Esophagus (tissue), 2 donors: Measurements from ENCODE around the gene CABLES1. TPM values are rescaled to one million over a fixed set of nuclear protein-coding genes. Genes with fewer than 3 reads are reported as not detected.

Source experiments
- H3K27ac ChIP-seq, 2 donors: one replicate each; pipeline ENCODE4 v1.5.1; 2013; ENCODE audit warnings: low read depth in 2 of 2, mild to moderate bottlenecking in 2 of 2, inconsistent platforms in 1 of 2, low read length in 1 of 2, moderate library complexity in 1 of 2
- H3K27me3 ChIP-seq, 2 donors: one replicate each; pipeline ENCODE4 v1.6.1; 2013; ENCODE audit warnings: low read length in 2 of 2, control low read depth in 1 of 2, mild to moderate bottlenecking in 1 of 2; ENCODE audit not compliant: insufficient read depth in 2 of 2, control insufficient read depth in 1 of 2
- H3K36me3 ChIP-seq, 2 donors: one replicate each; pipeline ENCODE4 v1.6.1; 2013; ENCODE audit warnings: low read length in 1 of 2; ENCODE audit not compliant: control insufficient read depth in 2 of 2, insufficient read depth in 2 of 2
- H3K4me1 ChIP-seq, 2 donors: one replicate each; pipeline ENCODE4 v1.6.1; 2013; ENCODE audit warnings: low read length in 1 of 2; ENCODE audit not compliant: control insufficient read depth in 2 of 2, insufficient read depth in 2 of 2
- H3K4me3 ChIP-seq, 2 donors: one replicate each; pipeline ENCODE4 v1.5.1; 2013; ENCODE audit warnings: low read length in 2 of 2, mild to moderate bottlenecking in 2 of 2, low read depth in 1 of 2, moderate library complexity in 1 of 2
- H3K9me3 ChIP-seq, 2 donors: one replicate each; pipeline ENCODE4 v1.6.1; 2013; ENCODE audit warnings: mild to moderate bottlenecking in 2 of 2, low read depth in 1 of 2, low read length in 1 of 2, moderate library complexity in 1 of 2; ENCODE audit not compliant: control insufficient read depth in 2 of 2, insufficient read depth in 1 of 2
- WGBS, 2 donors: extraction: QIAGEN DNeasy Blood & Tissue Kit; methylation state at CpG; one replicate each; pipeline ENCODE4 v1.1.7; 2013; 5-methylcytosine and 5-hydroxymethylcytosine counted together
- polyA plus RNA-seq, 2 donors: library from polyadenylated mRNA; stranded (reverse); fragments of 200-250 nt; gene quantifications; one replicate each; pipeline ENCODE4 v1.2.3, GENCODE V29; 2013
- donor health status: healthy with polysubstance abuse.
- donor health status: Bipolar disorder and iron deficiency.

CABLES1 gene
- polyA plus RNA-seq, 2 donors, result 3.8 to 10.0 TPM

DNA sequence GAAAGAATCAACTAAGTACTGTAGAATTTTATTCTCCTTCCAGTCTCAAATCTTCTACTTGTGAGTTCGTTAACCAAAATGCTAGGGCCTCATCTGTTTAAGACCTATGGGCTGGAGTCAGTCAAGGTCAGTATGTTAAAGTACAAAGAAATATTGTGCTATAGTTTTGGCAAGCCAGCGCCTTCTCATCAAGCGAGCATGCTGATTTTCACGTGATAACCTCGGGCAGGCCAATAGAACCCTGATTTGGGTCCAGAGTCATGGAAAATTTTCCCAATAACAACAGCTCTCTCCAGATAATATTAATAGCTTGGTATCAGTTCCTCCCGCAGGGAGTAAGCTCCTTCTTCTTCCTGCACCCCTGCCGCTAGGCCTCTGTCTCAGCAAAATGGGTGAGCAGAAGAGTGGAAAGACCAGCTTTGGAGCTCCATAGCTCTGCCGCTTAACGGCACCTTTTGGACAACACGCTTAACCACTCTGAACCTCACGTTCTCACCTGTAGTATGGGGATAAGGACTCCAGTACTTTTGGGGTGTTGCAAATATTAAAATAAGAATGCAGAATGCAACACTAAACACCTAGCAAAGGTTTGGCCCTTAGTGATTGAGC lies 11.7 kb downstream of the CABLES1 start:
- Histone ChIP-seq H3K36me3 (no peaks in the 10 kb centered on the region), H3K9me3 (no peaks in the 10 kb centered on the region), H3K27me3 (no peaks in the 10 kb centered on the region), H3K4me1 (peaks cover 9 to 18% of the 10 kb centered on the region in 2 donors), H3K27ac (no peak overlapping the region), H3K4me3 (no peak overlapping the region)
- WGBS, 2 donors, result 77 to 91% methylated on average over 11 of the region's 11 CpGs

DNA sequence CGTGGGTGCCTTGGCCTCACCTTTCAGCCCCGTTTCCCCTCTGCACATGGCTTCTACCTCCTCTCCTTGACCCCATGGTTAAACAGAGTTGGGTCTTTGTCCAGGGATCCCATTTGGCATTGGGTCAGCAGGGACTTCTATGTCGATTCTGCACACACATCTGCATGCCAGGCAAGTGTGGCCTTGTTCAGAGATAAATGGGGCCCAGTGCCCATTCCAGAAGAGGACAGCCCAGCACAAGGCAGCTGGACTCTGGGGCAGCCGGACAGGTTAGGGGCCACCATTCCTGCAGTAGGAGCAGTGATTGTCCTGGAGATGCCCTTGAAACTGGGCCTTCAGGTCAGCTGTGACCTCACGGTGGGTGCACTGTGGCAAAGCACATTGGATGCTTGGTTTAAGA lies 13.1 kb downstream of the CABLES1 start:
- Histone ChIP-seq H3K9me3 (no peaks in the 10 kb centered on the region), H3K27me3 (no peaks in the 10 kb centered on the region)
- 87 to 89% methylated on average over 5 of the region's 5 CpGs for WGBS, 2 donors

DNA sequence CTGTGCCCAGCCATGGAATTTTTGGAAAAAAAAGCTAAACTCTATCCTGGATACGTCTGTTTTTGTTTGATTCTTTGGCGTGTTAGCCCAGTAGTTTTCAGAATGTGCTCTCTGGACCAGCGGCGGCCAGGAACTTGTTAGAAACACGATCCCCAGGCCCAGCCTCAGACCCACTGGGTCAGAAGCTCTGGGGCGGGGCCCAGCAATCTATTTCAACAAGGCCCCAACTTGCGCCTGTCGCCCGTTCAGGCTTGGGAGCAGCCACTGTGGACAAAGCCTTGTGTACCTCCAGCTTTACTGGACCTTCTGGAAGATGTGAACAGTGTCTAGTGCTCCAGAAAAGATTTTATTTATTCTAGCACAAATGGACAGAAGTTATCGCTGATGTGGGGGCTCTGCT lies 14.3 kb downstream of the CABLES1 start:
- 92 to 93% methylated on average over 10 of the region's 10 CpGs for WGBS, 2 donors
- H3K36me3 ChIP-seq, result no peaks in the 10 kb centered on the region
- no peaks in the 10 kb centered on the region for H3K4me1 ChIP-seq
- H3K27ac ChIP-seq, result no peak overlapping the region
- no peaks in the 10 kb centered on the region for H3K9me3 ChIP-seq
- no peak overlapping the region for H3K4me3 ChIP-seq
- no peaks in the 10 kb centered on the region for H3K27me3 ChIP-seq

More for the DNA sequence above, 13.1 kb downstream of the CABLES1 start:
- Histone ChIP-seq H3K4me1 (peaks cover 6 to 7% of the 10 kb centered on the region in 2 donors), H3K4me3 (no peak overlapping the region), H3K27ac (no peak overlapping the region), H3K36me3 (no peaks in the 10 kb centered on the region)

DNA sequence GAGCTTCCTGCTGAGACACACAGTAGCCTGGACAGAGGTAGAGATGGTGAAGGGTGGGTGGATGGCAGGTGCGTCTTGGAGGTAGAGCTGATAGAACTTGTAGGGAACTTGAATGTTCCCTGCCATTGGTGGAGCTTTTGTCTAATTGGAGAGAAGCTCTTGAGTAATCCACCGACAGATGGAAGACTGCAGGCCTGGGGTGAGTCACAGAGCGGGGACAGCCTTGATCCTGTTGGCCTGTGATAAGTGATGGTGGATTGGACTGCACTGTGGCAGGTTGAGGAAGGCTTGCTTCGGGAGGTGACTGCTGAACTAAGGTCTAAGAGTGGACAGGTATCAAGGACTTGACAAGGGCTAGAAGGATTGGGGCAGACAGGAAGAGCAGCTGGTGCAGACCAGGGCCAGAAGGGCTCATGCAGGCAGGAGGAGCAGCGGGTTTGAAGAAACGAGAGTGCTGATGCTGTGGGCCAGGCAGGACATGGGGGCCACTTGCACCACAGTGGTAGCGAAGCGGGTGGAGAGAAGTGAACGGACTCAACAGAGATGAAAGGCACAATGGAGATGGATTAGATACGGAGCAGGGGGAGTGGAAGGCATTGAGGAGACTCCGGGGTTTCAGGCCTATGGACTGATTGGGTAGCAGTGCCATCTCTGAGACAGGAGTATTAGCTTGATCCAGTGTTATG lies 16.3 kb downstream of the CABLES1 start:
- no peak overlapping the region for H3K27ac ChIP-seq
- H3K4me3 ChIP-seq, result no peak overlapping the region
- 91 to 92% methylated on average over 11 of the region's 11 CpGs for WGBS, 2 donors
- H3K4me1 ChIP-seq, result peaks cover 2% of the 10 kb centered on the region in 2 donors
- no peaks in the 10 kb centered on the region for H3K9me3 ChIP-seq
- no peaks in the 10 kb centered on the region for H3K27me3 ChIP-seq
- H3K36me3 ChIP-seq, result no peaks in the 10 kb centered on the region

DNA sequence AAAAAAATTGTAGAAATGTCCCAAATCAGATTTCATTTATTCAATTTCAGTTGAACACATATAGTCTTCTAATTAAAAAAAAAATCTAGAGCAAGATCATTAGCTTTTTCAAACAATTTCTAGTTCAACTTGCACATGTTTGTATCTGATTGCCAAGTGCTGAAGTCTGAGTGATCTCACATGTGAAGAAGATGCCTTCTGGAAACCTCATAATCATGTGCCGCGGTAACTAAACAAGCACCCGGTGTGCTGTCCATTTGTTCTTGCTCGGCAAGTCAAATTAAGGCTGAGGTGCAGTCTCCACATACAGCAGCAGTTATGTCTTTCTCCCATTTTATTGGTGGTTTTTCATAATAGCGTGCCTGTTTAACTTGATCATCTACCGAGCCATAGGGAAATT lies 18.7 kb downstream of the CABLES1 start:
- Histone ChIP-seq H3K27me3 (no peaks in the 10 kb centered on the region), H3K4me3 (no peak overlapping the region), H3K36me3 (no peaks in the 10 kb centered on the region), H3K9me3 (no peaks in the 10 kb centered on the region), H3K27ac (no peak overlapping the region), H3K4me1 (peaks cover 2% of the 10 kb centered on the region in 2 donors)
- WGBS, 2 donors, result 82 to 88% methylated on average over 6 of the region's 6 CpGs

DNA sequence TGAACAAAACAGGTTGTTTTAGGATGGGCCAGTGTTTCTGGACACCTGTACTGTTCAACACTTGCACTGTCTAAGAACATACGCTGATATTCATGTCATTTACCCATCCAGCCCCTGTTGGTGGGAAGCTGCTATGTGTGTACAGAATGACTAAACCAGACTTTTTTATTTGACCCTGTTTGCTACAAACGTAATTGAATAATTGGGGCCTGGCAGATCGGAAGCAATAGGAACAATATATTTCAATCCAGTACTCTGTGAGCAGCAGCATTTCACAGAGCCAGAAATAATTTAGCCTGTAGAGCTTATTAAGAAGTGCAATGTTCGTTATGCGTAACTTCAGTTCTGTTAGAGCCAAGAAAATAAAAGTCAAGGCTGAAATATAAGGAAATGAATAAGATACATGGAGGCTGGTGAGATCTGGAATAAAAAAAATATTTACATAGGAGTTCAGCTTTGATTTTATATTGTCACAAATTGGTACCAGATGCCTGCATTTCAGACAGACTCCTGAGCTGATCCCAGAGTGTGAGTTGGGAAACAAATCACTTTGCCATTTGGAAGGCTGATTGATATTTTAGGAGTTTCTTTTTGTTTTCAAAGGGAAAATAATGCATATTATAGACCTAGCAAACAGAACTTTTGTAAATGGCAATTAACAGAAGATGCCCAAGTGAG lies 19.7 kb downstream of the CABLES1 start:
- Histone ChIP-seq H3K36me3 (no peaks in the 10 kb centered on the region), H3K27ac (no peak overlapping the region), H3K4me3 (no peak overlapping the region), H3K9me3 (no peaks in the 10 kb centered on the region), H3K27me3 (no peaks in the 10 kb centered on the region), H3K4me1 (peaks cover 2% of the 10 kb centered on the region in 2 donors)
- WGBS, 2 donors, result 76 to 83% methylated on average over 5 of the region's 5 CpGs

DNA sequence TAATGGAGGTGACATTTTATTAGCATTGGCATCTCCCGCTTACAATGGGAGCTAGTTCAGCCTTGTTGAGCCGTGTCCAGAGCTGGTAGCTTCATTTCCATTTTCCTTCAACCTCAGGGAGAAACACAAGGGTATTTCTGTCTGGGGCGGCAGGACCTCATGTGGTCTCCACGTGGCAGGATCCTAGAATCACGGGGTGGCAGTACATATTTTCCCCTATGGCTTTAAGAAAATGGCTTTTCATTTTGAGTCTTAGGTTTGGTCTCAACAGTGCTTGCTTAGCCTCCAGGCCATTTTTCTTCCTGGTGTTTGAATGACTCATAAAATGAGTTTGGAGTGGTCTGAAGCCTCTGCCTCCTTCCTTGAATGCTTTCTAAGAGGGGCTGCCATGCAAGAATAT lies 20.3 kb downstream of the CABLES1 start:
- no peak overlapping the region for H3K4me3 ChIP-seq
- no peaks in the 10 kb centered on the region for H3K27me3 ChIP-seq
- H3K27ac ChIP-seq, result no peak overlapping the region
- 43 to 54% methylated on average over 5 of the region's 5 CpGs for WGBS, 2 donors
- no peaks in the 10 kb centered on the region for H3K9me3 ChIP-seq
- peaks cover 2% of the 10 kb centered on the region in 2 donors for H3K4me1 ChIP-seq
- H3K36me3 ChIP-seq, result no peaks in the 10 kb centered on the region

DNA sequence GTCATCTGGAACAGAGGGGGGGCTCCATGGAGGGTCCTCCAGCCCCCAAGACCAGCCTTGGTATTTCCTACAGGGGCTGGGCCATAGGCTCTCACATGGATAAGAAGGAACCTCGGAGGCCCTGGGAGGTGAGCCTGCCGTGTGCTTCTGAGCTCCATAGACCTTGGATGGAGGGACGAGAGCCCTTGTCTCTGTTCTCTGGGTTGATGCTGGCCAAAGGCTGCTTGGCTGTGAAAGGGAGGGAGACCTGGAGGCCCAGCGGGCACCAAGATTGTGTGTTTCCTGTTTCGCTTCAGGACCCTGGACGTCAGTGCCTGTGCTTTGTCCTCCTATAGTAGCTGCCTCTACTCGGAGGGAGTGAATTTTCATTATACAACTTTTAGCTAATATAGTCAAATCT lies 20.8 kb downstream of the CABLES1 start:
- 94 to 98% methylated on average over 7 of the region's 7 CpGs for WGBS, 2 donors
- H3K4me3 ChIP-seq, result no peak overlapping the region
- H3K27me3 ChIP-seq, result no peaks in the 10 kb centered on the region
- no peaks in the 10 kb centered on the region for H3K36me3 ChIP-seq
- H3K4me1 ChIP-seq, result peaks cover 2% of the 10 kb centered on the region in 2 donors
- H3K9me3 ChIP-seq, result no peaks in the 10 kb centered on the region
- H3K27ac ChIP-seq, result no peak overlapping the region

DNA sequence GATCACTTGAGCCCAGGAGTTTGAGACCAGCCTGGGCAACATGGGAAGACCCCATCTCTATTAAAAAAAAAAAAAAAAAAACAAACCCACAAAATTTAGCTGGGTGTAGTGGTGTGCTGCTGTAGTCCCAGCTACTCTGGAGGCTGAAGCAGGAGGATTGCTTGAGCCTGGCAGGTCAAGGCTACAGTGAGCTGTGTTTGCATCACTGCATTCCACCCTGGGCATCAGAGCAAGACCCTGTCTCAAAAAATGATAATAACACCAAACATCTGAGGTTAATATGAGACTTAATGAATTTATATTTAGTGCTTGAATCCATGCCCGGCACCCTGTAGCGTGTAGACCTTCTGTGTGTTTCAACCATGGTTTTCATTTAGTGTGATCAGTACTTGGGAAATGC lies 22.8 kb downstream of the CABLES1 start:
- no peaks in the 10 kb centered on the region for H3K27me3 ChIP-seq
- 94 to 97% methylated on average over 2 of the region's 2 CpGs for WGBS, 2 donors
- H3K4me1 ChIP-seq, result peaks cover 2 to 4% of the 10 kb centered on the region in 2 donors
- no peaks in the 10 kb centered on the region for H3K9me3 ChIP-seq
- H3K36me3 ChIP-seq, result no peaks in the 10 kb centered on the region
- no peak overlapping the region for H3K27ac ChIP-seq
- H3K4me3 ChIP-seq, result no peak overlapping the region
